NOMO-1 treated with DMSO at 0.1 percent for 48 hours (cell line): ENCODE measurements around the gene C2.
"Not testable (repeated sequence)": the region's sequence is repeated elsewhere in the genome, so short reads cannot be mapped to it uniquely, and the experiment has no call there.

Experiments
- DNase-seq: peaks from one replicate; lab custom pipeline; 2025; ENCODE audit not compliant: unreplicated experiment; lab: John Stamatoyannopoulos, UW

Gene C2

GRCh38 chr6:31976065-31976464 lies 48.5 kb downstream of the C2 start:
- DNase-seq = not testable (repeated sequence)

- DNase-seq = no peak
These were observed 50.4 kb downstream of the C2 start for GRCh38 chr6:31977816-31978431.

- no peak for DNase-seq
These were observed 51.3 kb downstream of the C2 start for GRCh38 chr6:31978831-31979230.

DNA sequence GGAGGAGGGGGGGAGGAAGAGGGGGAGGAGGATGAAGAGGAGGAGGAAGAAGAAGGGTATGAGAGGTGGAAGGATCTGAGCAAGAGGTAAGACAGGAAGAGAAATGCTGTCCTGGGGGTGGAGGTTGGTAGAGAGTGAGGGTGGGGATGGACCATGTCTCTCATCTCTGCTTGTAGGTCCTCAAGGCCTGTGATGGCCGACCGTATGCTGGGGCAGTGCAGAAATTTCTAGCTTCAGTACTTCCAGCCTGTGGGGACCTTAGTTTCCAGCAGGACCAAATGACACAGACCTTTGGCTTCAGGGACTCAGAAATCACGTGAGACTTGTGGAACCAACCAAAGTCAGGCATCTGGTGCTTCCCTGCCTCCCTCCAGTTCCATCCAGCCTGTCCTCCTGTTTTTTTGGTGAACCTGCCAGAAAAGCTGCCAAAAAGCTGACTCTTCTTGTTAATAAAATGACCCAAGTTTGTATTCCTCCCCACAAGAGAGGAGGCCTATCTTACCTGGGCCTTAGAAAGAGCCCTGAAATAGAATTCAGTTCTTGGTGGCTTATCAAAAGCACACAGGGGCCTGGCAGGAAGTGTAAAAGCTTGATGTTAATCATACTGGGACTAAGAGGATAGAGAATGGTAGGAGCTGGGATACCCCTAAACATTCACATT lies 51.9 kb downstream of the C2 start:
- DNase-seq = no peak

GRCh38 chr6:31980195-31980876 lies 52.8 kb downstream of the C2 start:
- DNase-seq = not testable (repeated sequence)

- not testable (repeated sequence) for DNase-seq
These were observed 53.5 kb downstream of the C2 start for GRCh38 chr6:31980998-31981397.

GRCh38 chr6:31981744-31982143 lies 54.2 kb downstream of the C2 start, which contains the start of gene C4A:
Gene C4A (plus strand): TSS chr6:31982057. CDS start chr6:31982108, 51 bp downstream.
- not testable (repeated sequence) for DNase-seq

DNA sequence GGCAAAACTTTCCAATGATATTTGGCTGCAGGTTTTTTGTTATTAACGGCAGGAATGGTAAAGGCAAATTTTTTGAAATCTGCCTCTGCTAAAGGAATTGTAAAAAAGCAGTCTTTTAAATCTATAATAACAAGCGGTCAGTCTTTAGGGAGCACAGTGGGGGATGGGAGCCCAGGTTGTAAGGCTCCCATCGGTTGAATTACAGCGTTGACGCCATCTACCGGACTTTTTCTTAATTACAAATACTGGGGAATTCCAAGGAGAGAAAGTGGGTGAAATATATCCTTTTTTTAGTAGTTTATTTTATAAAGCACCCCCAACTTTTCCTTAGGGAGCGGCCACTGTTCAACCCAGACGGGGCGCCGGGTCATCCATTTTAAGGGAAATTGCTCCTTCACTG lies 61.8 kb downstream of the C2 start:
- DNase-seq = not testable (repeated sequence)

GRCh38 chr6:31994421-31994820 lies 66.9 kb downstream of the C2 start:
- DNase-seq = not testable (repeated sequence)
